ENCODE measurements around the gene ABCC9. TPM values are rescaled to one million over a fixed set of nuclear protein-coding genes. Genes with fewer than 3 reads are reported as not detected.
A peak's percentile ranks its signal among the peaks of the same experiment; 100 is the strongest.
"Not testable (repeated sequence)": the region's sequence is repeated elsewhere in the genome, so short reads cannot be mapped to it uniquely, and the experiment has no call there.

ABCC9 gene
- total and polyA plus RNA-seq, 9 donors: 34.4 to 104 (median 61.1) TPM

GRCh38 chr12:21912318-21912717 is 28.9 kb downstream of the ABCC9 start:
- Histone ChIP-seq H3K36me3 (ENCODE audit: control insufficient read depth, insufficient read depth, low read length) (peaks cover 2% of the 10 kb centered on the region), H3K27ac (ENCODE audit: low read length) (no peak overlapping the region), H3K9me3 (replicated peaks; ENCODE audit: control insufficient read depth, low read depth, low read length) (no peaks in the 10 kb centered on the region), H3K4me3 (ENCODE audit: low read length) (no peak overlapping the region), H3K27me3 (ENCODE audit: control insufficient read depth, insufficient read depth, low read length) (no peaks in the 10 kb centered on the region), H3K4me1 (ENCODE audit: control insufficient read depth, insufficient read depth, low read length) (no peaks in the 10 kb centered on the region)
- no peak for DNase-seq
- no CpG with 5 or more reads among the region's 3 CpGs for WGBS (ENCODE audit: insufficient coverage)

- H3K36me3 ChIP-seq (ENCODE audit: control insufficient read depth, insufficient read depth, low read length): peaks cover 2% of the 10 kb centered on the region
- no CpG with 5 or more reads among the region's 4 CpGs for WGBS (ENCODE audit: insufficient coverage)
Measured at GRCh38 chr12:21911832-21912231, 29.4 kb downstream of the ABCC9 start.

GRCh38 chr12:21910657-21911056 is 30.6 kb downstream of the ABCC9 start:
- Histone ChIP-seq H3K4me3 (ENCODE audit: low read length) (no peak overlapping the region), H3K9me3 (replicated peaks; ENCODE audit: control insufficient read depth, low read depth, low read length) (no peaks in the 10 kb centered on the region), H3K36me3 (ENCODE audit: control insufficient read depth, insufficient read depth, low read length) (peaks cover 4% of the 10 kb centered on the region), H3K27ac (ENCODE audit: low read length) (no peak overlapping the region), H3K4me1 (ENCODE audit: control insufficient read depth, insufficient read depth, low read length) (no peaks in the 10 kb centered on the region), H3K27me3 (ENCODE audit: control insufficient read depth, insufficient read depth, low read length) (no peaks in the 10 kb centered on the region)
- 40% methylated on average over 1 of the region's 6 CpGs for WGBS (ENCODE audit: insufficient coverage)
- no peak for DNase-seq

More at GRCh38 chr12:21911832-21912231, 29.4 kb downstream of the ABCC9 start:
- no peak for DNase-seq
- Histone ChIP-seq H3K27me3 (ENCODE audit: control insufficient read depth, insufficient read depth, low read length) (no peaks in the 10 kb centered on the region), H3K27ac (ENCODE audit: low read length) (no peak overlapping the region), H3K4me3 (ENCODE audit: low read length) (no peak overlapping the region), H3K4me1 (ENCODE audit: control insufficient read depth, insufficient read depth, low read length) (no peaks in the 10 kb centered on the region), H3K9me3 (replicated peaks; ENCODE audit: control insufficient read depth, low read depth, low read length) (no peaks in the 10 kb centered on the region)

GRCh38 chr12:21907948-21908837 is 33.0 kb downstream of the ABCC9 start:
- Histone ChIP-seq H3K36me3 (ENCODE audit: control insufficient read depth, insufficient read depth, low read length) (peaks cover 4% of the 10 kb centered on the region), H3K27me3 (ENCODE audit: control insufficient read depth, insufficient read depth, low read length) (no peaks in the 10 kb centered on the region), H3K27ac (ENCODE audit: low read length) (no peak overlapping the region), H3K4me3 (ENCODE audit: low read length) (no peak overlapping the region), H3K9me3 (replicated peaks; ENCODE audit: control insufficient read depth, low read depth, low read length) (no peaks in the 10 kb centered on the region), H3K4me1 (ENCODE audit: control insufficient read depth, insufficient read depth, low read length) (no peaks in the 10 kb centered on the region)
- peak; percentile 63 for DNase-seq
- WGBS (ENCODE audit: insufficient coverage): 83% methylated on average over 1 of the region's 6 CpGs

- H3K27ac ChIP-seq (ENCODE audit: low read length): peak overlapping the region; percentile 23
- no peaks in the 10 kb centered on the region for H3K4me1 ChIP-seq (ENCODE audit: control insufficient read depth, insufficient read depth, low read length)
- peaks cover 4% of the 10 kb centered on the region for H3K36me3 ChIP-seq (ENCODE audit: control insufficient read depth, insufficient read depth, low read length)
- H3K4me3 ChIP-seq (ENCODE audit: low read length): no peak overlapping the region
- peak; percentile 12 for DNase-seq
- H3K9me3 ChIP-seq (replicated peaks; ENCODE audit: control insufficient read depth, low read depth, low read length): no peaks in the 10 kb centered on the region
- 54% methylated on average over 4 of the region's 5 CpGs for WGBS (ENCODE audit: insufficient coverage)
- H3K27me3 ChIP-seq (ENCODE audit: control insufficient read depth, insufficient read depth, low read length): no peaks in the 10 kb centered on the region
Measured at GRCh38 chr12:21906919-21907493, 34.2 kb downstream of the ABCC9 start.

GRCh38 chr12:21899532-21899931 is 41.7 kb downstream of the ABCC9 start:
- not testable (repeated sequence) for H3K9me3 ChIP-seq (replicated peaks; ENCODE audit: control insufficient read depth, low read depth, low read length); H3K36me3 ChIP-seq (ENCODE audit: control insufficient read depth, insufficient read depth, low read length); H3K27ac ChIP-seq (ENCODE audit: low read length); H3K27me3 ChIP-seq (ENCODE audit: control insufficient read depth, insufficient read depth, low read length); DNase-seq; H3K4me3 ChIP-seq (ENCODE audit: low read length); H3K4me1 ChIP-seq (ENCODE audit: control insufficient read depth, insufficient read depth, low read length)
- WGBS (ENCODE audit: insufficient coverage): no CpG with 5 or more reads among the region's 9 CpGs

GRCh38 chr12:21895651-21896050 is 45.6 kb downstream of the ABCC9 start:
- WGBS (ENCODE audit: insufficient coverage): no CpG with 5 or more reads among the region's 2 CpGs
- H3K27me3 ChIP-seq (ENCODE audit: control insufficient read depth, insufficient read depth, low read length): no peaks in the 10 kb centered on the region
- H3K27ac ChIP-seq (ENCODE audit: low read length): peak overlapping the region; percentile 8
- H3K36me3 ChIP-seq (ENCODE audit: control insufficient read depth, insufficient read depth, low read length): no peaks in the 10 kb centered on the region
- DNase-seq: peak; percentile 60
- H3K9me3 ChIP-seq (replicated peaks; ENCODE audit: control insufficient read depth, low read depth, low read length): no peaks in the 10 kb centered on the region
- no peak overlapping the region for H3K4me3 ChIP-seq (ENCODE audit: low read length)
- peaks cover 2% of the 10 kb centered on the region for H3K4me1 ChIP-seq (ENCODE audit: control insufficient read depth, insufficient read depth, low read length)

- Histone ChIP-seq H3K4me3 (ENCODE audit: low read length) (no peak overlapping the region), H3K9me3 (replicated peaks; ENCODE audit: control insufficient read depth, low read depth, low read length) (no peaks in the 10 kb centered on the region), H3K36me3 (ENCODE audit: control insufficient read depth, insufficient read depth, low read length) (no peaks in the 10 kb centered on the region), H3K27me3 (ENCODE audit: control insufficient read depth, insufficient read depth, low read length) (no peaks in the 10 kb centered on the region), H3K27ac (ENCODE audit: low read length) (no peak overlapping the region), H3K4me1 (ENCODE audit: control insufficient read depth, insufficient read depth, low read length) (peaks cover 2% of the 10 kb centered on the region)
- 80% methylated on average over 1 of the region's 4 CpGs for WGBS (ENCODE audit: insufficient coverage)
- DNase-seq: peak; percentile 47
Measured at GRCh38 chr12:21894792-21895595, 46.2 kb downstream of the ABCC9 start.

GRCh38 chr12:21893924-21894323 is 47.3 kb downstream of the ABCC9 start:
- no peak overlapping the region for H3K27ac ChIP-seq (ENCODE audit: low read length)
- no peak for DNase-seq

GRCh38 chr12:21892341-21892740 is 48.9 kb downstream of the ABCC9 start:
- Histone ChIP-seq H3K27ac (ENCODE audit: low read length) (no peak overlapping the region), H3K4me3 (ENCODE audit: low read length) (no peak overlapping the region), H3K9me3 (replicated peaks; ENCODE audit: control insufficient read depth, low read depth, low read length) (no peaks in the 10 kb centered on the region), H3K36me3 (ENCODE audit: control insufficient read depth, insufficient read depth, low read length) (no peaks in the 10 kb centered on the region), H3K27me3 (ENCODE audit: control insufficient read depth, insufficient read depth, low read length) (no peaks in the 10 kb centered on the region), H3K4me1 (ENCODE audit: control insufficient read depth, insufficient read depth, low read length) (peaks cover 2% of the 10 kb centered on the region)
- WGBS (ENCODE audit: insufficient coverage): no CpG with 5 or more reads among the region's 1 CpG
- no peak for DNase-seq

More at GRCh38 chr12:21893924-21894323, 47.3 kb downstream of the ABCC9 start:
- Histone ChIP-seq H3K4me3 (ENCODE audit: low read length) (no peak overlapping the region), H3K27me3 (ENCODE audit: control insufficient read depth, insufficient read depth, low read length) (no peaks in the 10 kb centered on the region), H3K9me3 (replicated peaks; ENCODE audit: control insufficient read depth, low read depth, low read length) (no peaks in the 10 kb centered on the region), H3K36me3 (ENCODE audit: control insufficient read depth, insufficient read depth, low read length) (no peaks in the 10 kb centered on the region), H3K4me1 (ENCODE audit: control insufficient read depth, insufficient read depth, low read length) (peaks cover 2% of the 10 kb centered on the region)
- WGBS (ENCODE audit: insufficient coverage): 75% methylated on average over 2 of the region's 4 CpGs
